ENCODE measurements around the gene EID2. TPM values are rescaled to one million over a fixed set of nuclear protein-coding genes. Genes with fewer than 3 reads are reported as not detected.

EID2 gene
- total and polyA plus RNA-seq, 10 of the 15 experiments (the other 5 are each of a cell fraction or from before 2014, with no cell fraction given) = 1.6 to 11.4 (median 7.0) TPM

DNA sequence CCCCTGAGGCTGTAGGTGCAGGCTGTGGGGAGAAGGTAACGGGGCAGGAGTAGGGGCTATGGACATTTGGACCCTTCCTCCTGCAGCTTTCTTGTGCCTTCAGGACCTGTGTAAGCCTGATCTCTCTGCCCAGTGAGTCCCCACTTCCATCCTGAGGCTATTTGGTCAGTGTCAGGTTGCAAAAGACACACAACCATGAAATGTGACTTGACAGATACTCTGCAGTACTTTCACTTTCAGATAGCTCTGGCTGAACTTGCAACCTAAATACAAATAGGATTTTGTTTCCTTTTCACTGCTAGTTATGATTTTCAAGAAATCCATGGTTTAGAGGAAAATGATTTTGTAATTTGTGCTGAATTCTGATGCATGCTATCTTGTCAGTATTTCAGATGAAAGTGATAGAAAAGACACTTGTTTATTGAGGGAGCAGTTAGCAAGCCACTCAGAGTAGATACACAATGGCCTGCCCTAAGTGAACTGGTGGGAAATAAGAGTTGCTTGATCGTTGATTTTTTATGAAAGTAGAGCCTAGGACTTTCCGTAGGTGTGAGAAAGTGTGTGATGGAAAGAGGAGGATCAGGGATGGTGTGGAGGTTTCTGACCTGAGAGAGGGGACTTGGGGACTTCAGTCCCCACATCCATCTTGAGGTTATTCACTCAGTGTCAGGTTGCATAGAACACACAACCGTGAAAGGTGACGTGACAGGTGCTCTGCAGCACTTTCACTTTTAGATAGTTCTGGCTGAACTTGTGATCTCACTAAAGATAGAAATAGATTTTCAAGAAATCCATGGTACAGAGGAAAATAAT is 18.1 kb upstream of the EID2 start:
- peak overlapping the region; percentile 88 for H3K27ac ChIP-seq (ENCODE audit: control insufficient read depth, insufficient read depth)
- peaks cover 30% of the 10 kb centered on the region for H3K4me1 ChIP-seq (ENCODE audit: control insufficient read depth, insufficient read depth, low read length)
- CTCF ChIA-PET = interaction anchor here (0.9 to 1.3 kb wide), 3 partner anchors 19 to 115 kb away, joined by 3 read pairs; no protein-coding TSS in a partner anchor
- POLR2A ChIA-PET = interaction anchor here (1.0 kb wide), 1 partner anchor 143 kb away, joined by 4 read pairs; no protein-coding TSS in a partner anchor
- H4K20me1 ChIP-seq (ENCODE audit: control insufficient read depth, insufficient read depth) = no peaks in the 10 kb centered on the region
- H3K79me2 ChIP-seq (ENCODE audit: control insufficient read depth, insufficient read depth, low read length) = no peaks in the 10 kb centered on the region
- H3K4me3 ChIP-seq = peak overlapping the region; percentile 52
- WGBS (ENCODE audit: insufficient coverage, insufficient replicate concordance, low lambda C conversion rate, missing lambda C conversion rate) = 14% methylated on average over 5 of the region's 5 CpGs
- DNase-seq (ENCODE audit: low read depth, low spot score) (peak; percentile 41), FAIRE-seq (peak; percentile 79), ATAC-seq (peak; percentile 91)
- SMC1A ChIA-PET (ENCODE audit: uncharacterized antibody, unreplicated experiment) = interaction anchor here (0.6 to 4.0 kb wide), 6 partner anchors 114 to 1618 kb away, joined by 3 to 20 read pairs (median 4); no protein-coding TSS in a partner anchor
- BruUV-seq (replicated peaks) = no TSS peak
- intact Hi-C loops (cut with micrococcal nuclease; ENCODE audit: unreplicated experiment) = no loop called here
- H2AFZ ChIP-seq (ENCODE audit: control insufficient read depth, low read depth, low read length) = peak overlapping the region; percentile 80
- H3K9me3 ChIP-seq (replicated peaks; ENCODE audit: control insufficient read depth, insufficient read depth, low read length) = no peaks in the 10 kb centered on the region; the same call in 2 of the 3 replicates
- in situ Hi-C loops (cut with MboI) = no loop called here
- H3K4me2 ChIP-seq (ENCODE audit: control insufficient read depth, insufficient read depth) = peak overlapping the region; percentile 90
- no peaks in the 10 kb centered on the region for H3K36me3 ChIP-seq (ENCODE audit: control insufficient read depth in 2 of 2, insufficient read depth in 2 of 2, low read length in 1 of 2)
- peak overlapping the region; percentile 32; the same call in 1 of the 2 replicates for H3K9ac ChIP-seq (ENCODE audit: control insufficient read depth, insufficient read depth, low read length)
- RAD21 ChIA-PET (ENCODE audit: unreplicated experiment) = interaction anchor here (1.0 kb wide), 1 partner anchor 287 kb away, joined by 3 read pairs; no protein-coding TSS in a partner anchor
- H3K27me3 ChIP-seq (replicated peaks in 1 of 2; ENCODE audit: control insufficient read depth in 2 of 2, insufficient read depth in 2 of 2, low read length in 1 of 2) = no peaks in the 10 kb centered on the region
- 0 out of 2 replicates have a peak, but pooled peaks have one; percentile 10 for TF ChIP-seq TAF1 (IDR thresholded peaks at IDR 0.05; ENCODE audit: borderline replicate concordance, low read depth, low read length)
- TF ChIP-seq RFX5 (IDR thresholded peaks at IDR 0.05; ENCODE audit: low read depth, low read length) = no peak
- peak in 1 of 2 experiments; percentile 6; a peak in 1 of 4 replicates for TF ChIP-seq BHLHE40 (IDR thresholded peaks at IDR 0.05; ENCODE audit: borderline replicate concordance in 1 of 2, low read depth in 2 of 2, low read length in 1 of 2)
- no peak for TF ChIP-seq PAX5 (IDR thresholded peaks at IDR 0.05; ENCODE audit: borderline replicate concordance, low read depth, low read length)
- 0 out of 2 replicates have a peak, but pooled peaks have one; percentile 32 for TF ChIP-seq CBFB (IDR thresholded peaks at IDR 0.05; ENCODE audit: low read depth)
- TF ChIP-seq ZNF622 (IDR thresholded peaks at IDR 0.05) = no peak
- TF ChIP-seq CREM (IDR thresholded peaks at IDR 0.05; ENCODE audit: low read depth) = peak; percentile 55; the same call in 1 of the 2 replicates
- no peak for TF ChIP-seq SP1 (IDR thresholded peaks at IDR 0.05; ENCODE audit: low read depth, low read length)
- no peak for TF ChIP-seq CEBPB (IDR thresholded peaks at IDR 0.05; ENCODE audit: borderline replicate concordance in 1 of 2, low read depth in 2 of 2, low read length in 2 of 2)
- TF ChIP-seq, protein P1, sequence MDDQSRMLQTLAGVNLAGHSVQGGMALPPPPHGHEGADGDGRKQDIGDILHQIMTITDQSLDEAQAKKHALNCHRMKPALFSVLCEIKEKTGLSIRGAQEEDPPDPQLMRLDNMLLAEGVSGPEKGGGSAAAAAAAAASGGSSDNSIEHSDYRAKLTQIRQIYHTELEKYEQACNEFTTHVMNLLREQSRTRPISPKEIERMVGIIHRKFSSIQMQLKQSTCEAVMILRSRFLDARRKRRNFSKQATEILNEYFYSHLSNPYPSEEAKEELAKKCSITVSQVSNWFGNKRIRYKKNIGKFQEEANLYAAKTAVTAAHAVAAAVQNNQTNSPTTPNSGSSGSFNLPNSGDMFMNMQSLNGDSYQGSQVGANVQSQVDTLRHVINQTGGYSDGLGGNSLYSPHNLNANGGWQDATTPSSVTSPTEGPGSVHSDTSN (IDR thresholded peaks at IDR 0.05; ENCODE audit: insufficient replicate concordance, low read depth, low read length) = peak; percentile 32
- no peak for TF ChIP-seq NR2F1 (conservative IDR thresholded peaks at IDR 0.05)
- TF ChIP-seq, protein P2, sequence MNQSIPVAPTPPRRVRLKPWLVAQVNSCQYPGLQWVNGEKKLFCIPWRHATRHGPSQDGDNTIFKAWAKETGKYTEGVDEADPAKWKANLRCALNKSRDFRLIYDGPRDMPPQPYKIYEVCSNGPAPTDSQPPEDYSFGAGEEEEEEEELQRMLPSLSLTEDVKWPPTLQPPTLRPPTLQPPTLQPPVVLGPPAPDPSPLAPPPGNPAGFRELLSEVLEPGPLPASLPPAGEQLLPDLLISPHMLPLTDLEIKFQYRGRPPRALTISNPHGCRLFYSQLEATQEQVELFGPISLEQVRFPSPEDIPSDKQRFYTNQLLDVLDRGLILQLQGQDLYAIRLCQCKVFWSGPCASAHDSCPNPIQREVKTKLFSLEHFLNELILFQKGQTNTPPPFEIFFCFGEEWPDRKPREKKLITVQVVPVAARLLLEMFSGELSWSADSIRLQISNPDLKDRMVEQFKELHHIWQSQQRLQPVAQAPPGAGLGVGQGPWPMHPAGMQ (IDR thresholded peaks at IDR 0.05; ENCODE audit: borderline replicate concordance) = no peak
- TF ChIP-seq, protein P3, sequence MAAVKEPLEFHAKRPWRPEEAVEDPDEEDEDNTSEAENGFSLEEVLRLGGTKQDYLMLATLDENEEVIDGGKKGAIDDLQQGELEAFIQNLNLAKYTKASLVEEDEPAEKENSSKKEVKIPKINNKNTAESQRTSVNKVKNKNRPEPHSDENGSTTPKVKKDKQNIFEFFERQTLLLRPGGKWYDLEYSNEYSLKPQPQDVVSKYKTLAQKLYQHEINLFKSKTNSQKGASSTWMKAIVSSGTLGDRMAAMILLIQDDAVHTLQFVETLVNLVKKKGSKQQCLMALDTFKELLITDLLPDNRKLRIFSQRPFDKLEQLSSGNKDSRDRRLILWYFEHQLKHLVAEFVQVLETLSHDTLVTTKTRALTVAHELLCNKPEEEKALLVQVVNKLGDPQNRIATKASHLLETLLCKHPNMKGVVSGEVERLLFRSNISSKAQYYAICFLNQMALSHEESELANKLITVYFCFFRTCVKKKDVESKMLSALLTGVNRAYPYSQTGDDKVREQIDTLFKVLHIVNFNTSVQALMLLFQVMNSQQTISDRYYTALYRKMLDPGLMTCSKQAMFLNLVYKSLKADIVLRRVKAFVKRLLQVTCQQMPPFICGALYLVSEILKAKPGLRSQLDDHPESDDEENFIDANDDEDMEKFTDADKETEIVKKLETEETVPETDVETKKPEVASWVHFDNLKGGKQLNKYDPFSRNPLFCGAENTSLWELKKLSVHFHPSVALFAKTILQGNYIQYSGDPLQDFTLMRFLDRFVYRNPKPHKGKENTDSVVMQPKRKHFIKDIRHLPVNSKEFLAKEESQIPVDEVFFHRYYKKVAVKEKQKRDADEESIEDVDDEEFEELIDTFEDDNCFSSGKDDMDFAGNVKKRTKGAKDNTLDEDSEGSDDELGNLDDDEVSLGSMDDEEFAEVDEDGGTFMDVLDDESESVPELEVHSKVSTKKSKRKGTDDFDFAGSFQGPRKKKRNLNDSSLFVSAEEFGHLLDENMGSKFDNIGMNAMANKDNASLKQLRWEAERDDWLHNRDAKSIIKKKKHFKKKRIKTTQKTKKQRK (IDR thresholded peaks at IDR 0.05; ENCODE audit: low read depth, low read length) = no peak
- TF ChIP-seq ATF7 (IDR thresholded peaks at IDR 0.05; ENCODE audit: low read depth) = peak; percentile 66; the same call in 1 of the 2 replicates
- no peak for TF ChIP-seq EP300 (IDR thresholded peaks at IDR 0.05; ENCODE audit: borderline replicate concordance in 1 of 2, control insufficient read depth in 1 of 2, low read depth in 2 of 2, low read length in 2 of 2)
- no peak for TF ChIP-seq RELA (IDR thresholded peaks at IDR 0.05; ENCODE audit: borderline replicate concordance, partially characterized antibody)

Data from GM12878 (cell line).